Measurements from ENCODE around the gene LTBP1.
A peak's percentile ranks its signal among the peaks of the same experiment; 100 is the strongest.

Gene LTBP1

GRCh38 chr2:32932825-32933755, 13.7 kb upstream of the LTBP1 start:
- no peak for DNase-seq

GRCh38 chr2:32933756-32934095, 13.0 kb upstream of the LTBP1 start:
- DNase-seq = no peak

DNA sequence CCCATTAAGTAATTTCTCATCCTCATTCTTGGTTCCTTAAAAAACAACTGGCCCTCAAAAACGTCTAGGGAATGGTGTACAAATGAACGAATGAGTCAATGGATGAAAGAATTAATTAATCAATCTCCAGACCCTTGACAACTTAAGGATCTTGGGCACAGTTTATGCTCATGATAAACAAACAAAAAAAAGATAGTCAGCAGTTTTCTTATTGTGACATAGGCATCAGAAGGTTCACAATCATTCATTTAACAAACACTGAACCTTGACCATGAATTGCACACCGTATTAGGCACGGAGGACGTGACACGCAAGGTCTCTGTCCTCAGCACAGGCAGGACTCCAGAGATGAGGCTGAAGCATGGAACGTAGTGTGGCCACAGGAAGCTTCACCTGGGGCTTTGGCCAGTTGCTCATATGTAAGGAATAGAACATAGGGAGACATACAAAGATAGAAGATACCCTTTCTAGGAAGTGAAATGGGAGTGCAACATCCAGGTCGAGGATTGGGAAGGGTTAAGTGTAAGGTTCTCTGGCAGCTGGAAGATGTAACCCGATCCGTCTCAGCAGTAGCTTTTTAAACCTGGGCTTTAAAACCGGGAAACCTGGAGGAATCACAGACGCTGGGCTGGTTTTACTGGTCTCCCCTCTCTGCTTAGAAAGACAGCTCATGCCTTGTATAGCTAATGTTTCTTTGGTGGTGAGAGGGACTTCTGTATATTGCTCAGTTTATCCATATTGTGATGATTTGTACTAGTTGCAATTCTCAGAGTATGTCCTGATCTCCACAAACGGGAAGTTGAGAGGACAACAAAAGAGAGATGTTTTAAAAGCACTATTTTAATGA, 8.9 kb upstream of the LTBP1 start:
- no peak for DNase-seq

DNA sequence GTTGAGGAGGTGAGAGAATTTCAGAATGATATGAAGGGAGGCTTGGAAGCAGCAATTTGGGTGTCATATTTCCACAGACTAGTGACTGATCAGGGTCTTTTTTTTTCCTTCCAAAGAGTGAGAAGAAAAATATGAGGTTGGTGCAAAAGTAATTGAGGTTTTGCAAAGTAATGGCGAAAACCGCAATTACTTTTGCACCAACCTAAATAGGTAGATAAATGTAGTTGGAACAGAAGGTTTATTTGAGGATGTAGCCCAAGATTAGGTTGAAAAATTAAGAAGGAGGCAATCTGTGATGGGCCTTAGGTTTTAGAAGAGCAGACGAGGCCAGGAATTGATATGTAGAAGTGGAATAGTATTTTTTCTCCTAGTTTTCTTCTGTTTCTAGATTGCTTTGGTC, 7.8 kb upstream of the LTBP1 start:
- no peak for DNase-seq

DNA sequence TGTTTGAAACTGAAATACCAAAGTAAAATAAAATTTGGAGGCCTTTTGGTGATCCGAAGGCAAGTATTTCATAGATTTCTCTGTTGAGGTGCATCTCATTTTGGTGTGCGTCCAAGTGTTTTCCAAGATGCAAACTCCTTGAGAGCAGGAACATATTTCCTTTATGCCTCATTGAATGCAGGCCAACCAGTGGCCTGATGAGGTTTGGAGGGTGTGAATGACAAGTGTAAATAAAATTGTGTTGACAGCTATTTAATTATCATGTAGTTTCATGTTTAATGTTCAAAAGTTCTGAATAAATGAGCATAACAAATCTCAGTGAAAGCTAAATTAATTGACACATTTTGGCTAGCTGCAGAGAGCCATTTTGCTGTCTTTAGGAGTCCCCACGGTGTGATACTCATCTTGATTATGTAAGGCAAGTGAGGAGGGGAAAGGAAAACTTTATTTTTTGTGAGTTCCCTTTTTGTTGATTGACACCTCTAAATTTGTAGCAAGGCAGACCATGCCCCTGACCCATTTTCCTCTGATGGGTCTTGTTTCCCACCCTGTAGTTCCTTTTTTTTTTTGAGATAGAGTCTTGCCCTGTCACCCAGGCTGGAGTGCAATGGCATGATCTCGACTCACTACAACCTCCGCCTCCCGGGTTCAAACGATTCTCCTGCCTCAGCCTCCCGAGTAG, 6.3 kb upstream of the LTBP1 start:
- no peak for DNase-seq

DNA sequence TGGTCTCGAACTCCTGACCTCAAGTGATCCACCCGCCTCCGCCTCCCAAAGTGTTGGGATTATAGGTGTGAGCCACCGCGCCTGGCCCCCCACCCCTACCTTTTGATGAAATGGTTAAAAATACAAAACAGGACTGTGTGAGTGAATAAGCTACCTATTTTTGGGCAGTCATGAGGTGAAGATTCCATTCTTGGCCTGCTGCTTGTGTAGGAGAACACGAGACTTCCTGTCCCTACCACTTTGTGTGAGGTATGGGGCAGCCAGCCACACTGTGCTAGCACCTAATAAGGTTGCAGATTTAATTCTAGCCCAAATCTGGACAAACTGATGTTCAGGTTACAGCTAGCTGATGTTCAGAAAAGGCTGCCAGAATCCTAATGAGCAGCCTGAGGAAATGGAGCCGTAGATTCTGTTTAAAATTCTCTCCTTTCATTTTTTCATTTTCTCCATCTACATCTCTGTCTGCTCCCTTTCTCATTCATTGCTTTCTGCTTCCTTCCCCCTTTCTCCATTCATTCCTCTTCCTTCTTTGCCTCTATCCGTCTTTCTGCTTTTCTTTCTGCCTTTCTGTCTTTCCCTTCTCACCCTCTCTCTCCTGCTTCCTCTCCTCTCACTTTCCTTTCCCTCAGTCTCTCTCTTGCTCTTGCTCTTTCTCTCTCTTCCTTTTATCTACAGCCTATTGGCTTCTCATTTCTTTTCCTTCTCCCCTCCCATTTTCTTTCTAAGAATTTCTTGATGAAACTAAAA, 4.6 kb upstream of the LTBP1 start:
- no peak for DNase-seq

DNA sequence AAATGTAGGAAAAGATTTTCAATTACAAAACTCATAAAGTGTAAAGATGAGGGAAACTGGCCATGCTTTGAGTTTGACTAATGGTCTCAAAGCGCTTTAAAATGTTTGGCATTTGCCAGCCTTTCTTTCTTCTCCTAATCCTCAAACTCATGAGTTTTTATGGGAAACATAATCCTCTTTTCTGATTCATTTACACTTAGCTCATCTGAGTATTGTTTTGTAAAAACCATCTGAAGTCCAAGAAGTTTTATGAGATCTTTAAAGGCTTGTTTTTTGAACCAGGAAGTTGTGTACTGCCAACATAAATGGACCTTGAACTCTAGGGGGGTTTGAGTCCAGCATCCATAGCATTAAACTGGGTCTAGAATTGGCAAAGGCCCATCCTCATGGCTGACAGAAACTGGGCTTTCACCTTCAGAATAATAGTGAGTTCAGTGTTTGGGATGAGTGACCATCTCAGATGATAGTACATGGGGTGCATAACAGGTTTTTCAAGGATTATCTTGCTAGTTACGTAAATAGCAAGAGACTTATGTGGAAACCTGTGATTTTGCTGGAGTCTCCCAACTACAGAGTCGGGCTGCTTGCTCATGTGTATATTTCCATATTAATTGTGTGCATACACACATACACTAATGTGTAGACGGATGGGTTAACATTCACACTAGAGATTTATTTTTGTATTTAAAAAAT, 3.8 kb upstream of the LTBP1 start:
- no peak for DNase-seq

- DNase-seq = no peak
These were observed 1.5 kb upstream of the LTBP1 start for GRCh38 chr2:32945286-32945685.

- DNase-seq = no peak
These were observed 327 bp downstream of the LTBP1 start for GRCh38 chr2:32947076-32947483.

- peak in 2 of 5 donors; percentile 4 to 13 for DNase-seq
These were observed 861 bp downstream of the LTBP1 start for GRCh38 chr2:32947484-32948143.

GRCh38 chr2:32948266-32948665, 1.5 kb downstream of the LTBP1 start:
- no peak for DNase-seq

DNA sequence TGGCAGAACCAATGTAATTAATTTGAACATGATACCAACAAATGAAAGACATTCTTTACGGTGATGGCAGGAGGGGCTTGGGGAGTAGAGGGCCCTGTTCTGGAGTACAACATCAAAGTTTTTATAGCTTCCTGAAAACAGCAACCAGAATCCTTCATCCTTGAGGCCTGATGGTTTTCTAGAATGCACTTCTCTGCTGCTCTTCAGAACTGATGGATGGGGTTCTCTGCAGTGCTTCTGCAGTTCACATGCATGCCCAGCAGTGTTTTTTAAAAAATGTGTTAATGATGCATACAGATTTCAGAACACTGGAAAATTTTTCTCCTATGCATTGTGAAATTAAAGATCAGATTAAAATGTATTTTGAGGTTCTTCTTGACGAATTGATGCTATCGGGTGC, 2.5 kb downstream of the LTBP1 start:
- DNase-seq = no peak

DNA sequence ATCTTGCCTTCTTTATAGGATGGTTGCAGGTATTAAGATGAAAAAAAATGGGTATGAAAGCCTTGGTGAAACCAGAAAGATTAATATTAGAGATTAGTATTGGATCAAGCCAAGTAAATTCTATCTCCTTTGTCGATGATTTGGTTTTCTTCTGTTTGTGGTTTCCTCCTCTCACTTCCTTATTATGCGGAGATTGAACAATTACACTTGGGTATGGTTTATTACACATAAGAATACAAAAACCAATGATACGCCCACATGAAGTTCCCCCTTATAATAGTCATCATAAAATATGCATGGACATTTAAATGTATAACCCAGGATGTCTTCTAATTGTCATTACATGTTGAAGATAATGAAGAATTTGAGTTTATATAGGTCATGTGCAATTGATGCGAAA, 4.9 kb downstream of the LTBP1 start:
- no peak for DNase-seq

DNA sequence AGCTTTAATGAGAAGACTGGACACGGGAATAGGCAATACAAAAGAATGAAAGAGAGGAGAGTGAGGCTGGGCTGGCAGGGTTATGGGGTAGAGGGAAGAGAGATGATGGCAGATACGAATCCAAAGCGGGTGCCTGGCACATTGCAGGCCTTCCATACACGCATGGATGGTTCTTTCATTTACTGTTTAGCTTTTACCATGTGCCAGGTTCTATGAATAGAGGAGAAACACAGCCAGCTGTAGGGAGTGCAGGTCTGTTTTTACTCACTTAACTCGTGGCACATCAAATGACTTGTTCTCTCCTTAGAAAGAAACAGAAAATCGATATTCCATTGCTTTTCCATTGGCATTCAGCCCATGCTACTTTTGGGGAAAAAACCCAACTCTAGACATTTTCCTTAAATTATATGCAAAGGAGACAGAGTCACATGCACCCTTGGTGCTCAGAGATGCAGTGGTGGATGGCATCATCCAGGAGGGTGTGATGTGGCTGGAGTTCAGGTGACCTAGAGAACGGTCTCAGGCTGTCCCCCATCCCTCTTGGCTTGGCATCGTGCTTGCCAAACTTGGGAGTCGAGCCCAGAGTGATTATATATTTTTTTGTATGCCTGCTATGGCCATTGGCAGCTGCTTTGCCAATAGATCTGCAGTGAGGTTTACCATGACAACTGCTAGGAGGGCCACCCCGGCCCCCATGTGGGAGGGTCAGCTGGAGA, 6.2 kb downstream of the LTBP1 start:
- no peak for DNase-seq

DNA sequence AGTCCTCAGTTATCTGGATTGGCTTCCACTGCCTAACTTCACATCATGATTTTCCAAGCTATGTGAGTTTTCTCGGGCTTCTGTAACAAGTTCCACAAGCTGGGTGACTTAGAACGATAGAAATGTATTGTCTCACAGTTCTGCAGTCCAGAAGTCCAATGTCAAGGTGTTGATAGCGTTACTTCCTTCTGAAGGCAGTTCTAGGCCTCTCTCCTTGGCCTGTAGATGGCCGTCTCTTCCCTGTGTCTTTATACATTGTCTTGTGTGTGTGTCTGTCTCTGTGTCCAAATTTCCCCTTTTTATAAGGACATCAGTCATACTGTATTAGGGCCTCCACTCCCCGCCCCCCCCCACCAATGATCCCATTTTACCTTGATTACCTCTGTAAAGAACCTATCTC, 7.5 kb downstream of the LTBP1 start:
- DNase-seq = no peak

DNA sequence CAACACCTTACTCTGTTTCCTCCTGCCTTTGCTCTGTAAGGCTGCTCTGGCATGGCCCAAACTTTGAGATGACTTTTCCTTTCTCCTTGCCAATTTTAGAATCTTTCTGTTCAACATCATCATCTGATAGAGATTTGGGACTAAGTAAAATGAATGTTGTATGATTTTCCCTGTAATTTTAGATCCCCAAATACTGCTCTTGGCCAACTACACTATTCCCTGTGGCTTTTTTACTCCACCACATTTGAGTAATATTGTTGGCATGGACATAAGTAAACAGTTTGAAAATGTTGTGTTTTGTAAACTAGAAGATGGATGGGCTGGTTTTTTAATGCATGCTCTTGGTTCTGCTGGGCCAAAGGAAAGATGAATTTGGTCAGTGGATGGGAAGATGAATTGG, 12.1 kb downstream of the LTBP1 start:
- no peak for DNase-seq

- no peak for DNase-seq
These were observed 13.5 kb downstream of the LTBP1 start for GRCh38 chr2:32960238-32960637.

GRCh38 chr2:32960647-32961403, 14.1 kb downstream of the LTBP1 start:
- DNase-seq = no peak

GRCh38 chr2:32962690-32963089, 15.9 kb downstream of the LTBP1 start:
- no peak for DNase-seq

- no peak for DNase-seq
These were observed 17.2 kb downstream of the LTBP1 start for GRCh38 chr2:32963941-32964340.
